ENCODE measurements around the gene SPDYE2.
"Not testable (repeated sequence)": the region's sequence is repeated elsewhere in the genome, so short reads cannot be mapped to it uniquely, and the experiment has no call there.

GRCh38 chr7:102589857-102590256 lies 38.8 kb downstream of the SPDYE2 start:
- TF ChIP-seq CTCF (IDR thresholded peaks at IDR 0.05; ENCODE audit: poor library complexity); EZH2phosphoT487 (IDR thresholded peaks at IDR 0.05; ENCODE audit: low read depth, severe bottlenecking, unreplicated experiment): not testable (repeated sequence)

Data from hepatocyte (in vitro differentiated cells).